ENCODE results near the gene CCDC85B. TPM values are rescaled to one million over a fixed set of nuclear protein-coding genes. Genes with fewer than 3 reads are reported as not detected.
A peak's percentile ranks its signal among the peaks of the same experiment; 100 is the strongest.

CCDC85B gene
- total and polyA plus RNA-seq, 2 of the 8 experiments (the other 6 are each of a cell fraction or from before 2014, with no cell fraction given), result 19.8 to 30.8 TPM

- Histone ChIP-seq H3K14ac (ENCODE audit: insufficient read length) (no peak overlapping the region), H3K27ac (ENCODE audit: low read depth, low read length) (no peak overlapping the region), H3K36me3 (ENCODE audit: control insufficient read depth in 2 of 4, insufficient read depth in 4 of 4, low read length in 3 of 4) (peaks cover 2 to 15% (median 12%) of the 10 kb centered on the region in 4 experiments), H2BK20ac (ENCODE audit: low read length) (no peak overlapping the region), H3K4ac (replicated peaks; ENCODE audit: insufficient read length, low read depth, low read length) (no peak overlapping the region), H3K56ac (replicated peaks; ENCODE audit: insufficient read length, low read depth, low read length) (no peak overlapping the region), H3K79me1 (ENCODE audit: low read depth, low read length) (peaks cover 5% of the 10 kb centered on the region; the same call in 1 of the 2 replicates), H3K23ac (ENCODE audit: insufficient read length) (no peak overlapping the region), H2BK5ac (ENCODE audit: low read depth, low read length) (0 out of 2 replicates have a peak overlapping the region, but pooled peaks have one; percentile 77), H4K5ac (ENCODE audit: insufficient read length, low read depth, low read length) (no peak overlapping the region), H2AK5ac (ENCODE audit: low read depth, low read length) (no peak overlapping the region), H3K4me2 (ENCODE audit: insufficient read depth in 1 of 2, low read depth in 2 of 2, low read length in 2 of 2) (0 out of 4 replicates have a peak overlapping the region, but pooled peaks of 1 of the 2 experiments have one; percentile 6), H3K4me3 (ENCODE audit: extremely low read depth in 1 of 4, insufficient read depth in 2 of 4, low read depth in 3 of 4, low read length in 4 of 4) (no peak overlapping the region), H3K9ac (replicated peaks in 1 of 4; ENCODE audit: extremely low read depth in 1 of 4, low read depth in 3 of 4, low read length in 3 of 4) (no peak overlapping the region), H3K4me1 (replicated peaks in 1 of 4; ENCODE audit: control insufficient read depth in 3 of 4, insufficient read depth in 4 of 4, low read length in 3 of 4) (peaks cover 0 to 4% (median under 1%) of the 10 kb centered on the region in 4 experiments; a peak in 5 of 7 replicates), H2AFZ (ENCODE audit: low read length) (no peak overlapping the region), H2BK12ac (ENCODE audit: low read depth, low read length) (no peak overlapping the region), H4K20me1 (replicated peaks in 1 of 2; ENCODE audit: control insufficient read depth in 1 of 2, insufficient read depth in 2 of 2, low read length in 2 of 2) (peaks cover 9 to 12% of the 10 kb centered on the region in 2 experiments), H2BK15ac (ENCODE audit: low read length) (no peak overlapping the region), H4K8ac (ENCODE audit: extremely low read depth, insufficient read depth, low read length) (no peak overlapping the region), H3K23me2 (ENCODE audit: low read depth, low read length) (no peaks in the 10 kb centered on the region), H3K27me3 (replicated peaks in 1 of 4; ENCODE audit: control insufficient read depth in 3 of 4, extremely low read depth in 1 of 4, insufficient read depth in 3 of 4, low read length in 3 of 4) (no peaks in the 10 kb centered on the region; a peak in 1 of 7 replicates), H3K79me2 (ENCODE audit: control insufficient read depth in 1 of 2, insufficient read depth in 2 of 2, low read length in 2 of 2) (peaks cover 0 to 6% of the 10 kb centered on the region in 2 experiments; a peak in 2 of 4 replicates), H2BK120ac (replicated peaks; ENCODE audit: low read depth, low read length) (no peak overlapping the region), H4K91ac (replicated peaks; ENCODE audit: insufficient read length, low read length) (no peak overlapping the region), H3K18ac (ENCODE audit: extremely low read depth, low read length) (no peak overlapping the region), H3K9me3 (ENCODE audit: insufficient read depth in 2 of 2, low read depth in 1 of 2, low read length in 1 of 2) (peaks cover 7 to 10% of the 10 kb centered on the region in 2 experiments; a peak in 2 of 4 replicates)
- FAIRE-seq, result no peak
- no peak for DNase-seq (ENCODE audit: low read depth in 1 of 2, low spot score in 2 of 2)
- POLR2A ChIA-PET (ENCODE audit: partially characterized antibody), result interaction anchor here (1.0 to 38.3 kb wide), 8 partner anchors 11 to 186 kb away, joined by 3 to 1071 read pairs (median 5); partner anchors contain the start of genes CCDC85B, CFL1, CTSW and EFEMP2
- WGBS, 2 experiments (ENCODE audit: extremely low coverage in 1 of 2, insufficient coverage in 1 of 2, insufficient read length in 1 of 2, insufficient replicate concordance in 2 of 2, low coverage in 1 of 2, low lambda C conversion rate in 2 of 2, missing lambda C conversion rate in 1 of 2), result 86% methylated on average over 8 of the region's 8 CpGs; no CpG with 5 or more reads in 1 of the 2 experiments
- CTCF ChIA-PET (ENCODE audit: partially characterized antibody), result interaction anchor here (1.0 to 15.2 kb wide), 13 partner anchors 9 to 139 kb away, joined by 3 to 283 read pairs (median 16); partner anchors contain the start of genes AP5B1, CCDC85B, CFL1 and CTSW
- TF ChIP-seq CBX5 (IDR thresholded peaks at IDR 0.05; ENCODE audit: low read depth, low read length) (no peak), SP2 (IDR thresholded peaks at IDR 0.05; ENCODE audit: low read length) (no peak), TAF1 (IDR thresholded peaks at IDR 0.05; ENCODE audit: low read depth, low read length) (no peak), HDAC6 (IDR thresholded peaks at IDR 0.05; ENCODE audit: low read depth, low read length) (no peak), ATF2 (IDR thresholded peaks at IDR 0.05; ENCODE audit: low read length) (no peak), RXRA (IDR thresholded peaks at IDR 0.05; ENCODE audit: insufficient read depth, low read depth, low read length) (no peak), CBX8 (IDR thresholded peaks at IDR 0.05; ENCODE audit: borderline replicate concordance, low read depth, low read length) (no peak)
These were observed 41.1 kb upstream of the CCDC85B start for GRCh38 chr11:65849366-65849765.

All from H1 (cell line).